ENCODE results near the gene GALM. TPM values are rescaled to one million over a fixed set of nuclear protein-coding genes. Genes with fewer than 3 reads are reported as not detected.

Gene GALM
- polyA plus RNA-seq, 3 donors: 3.0 to 3.6 (median 3.1) TPM

DNA sequence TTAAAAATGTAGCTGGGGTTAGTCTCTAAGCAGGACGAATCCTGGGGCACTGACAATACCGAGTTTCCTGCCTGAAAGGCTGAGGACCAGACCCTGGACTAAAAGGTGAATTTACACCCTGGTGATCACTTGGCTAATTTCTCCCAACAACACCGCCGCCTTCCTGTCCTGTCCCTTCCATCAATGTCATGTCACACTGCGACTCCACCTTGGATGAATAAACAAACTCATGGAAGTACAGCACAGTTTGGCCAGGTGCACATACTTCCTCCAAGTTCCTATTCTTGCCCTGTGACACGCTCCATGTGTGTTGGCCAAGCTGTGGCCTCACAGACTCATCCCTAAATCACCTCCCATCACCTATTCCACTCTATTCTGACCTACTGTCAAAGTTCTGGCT lies 15.9 kb upstream of the GALM start:
- Histone ChIP-seq H3K9ac (ENCODE audit: insufficient read depth, low read length, poor library complexity, severe bottlenecking) (no peak overlapping the region), H3K9me3 (replicated peaks in 1 of 2; ENCODE audit: control insufficient read depth in 1 of 2, insufficient read depth in 1 of 2, low read length in 2 of 2) (peaks cover 25 to 29% of the 10 kb centered on the region in 2 donors), H3K4me3 (replicated peaks in 1 of 3; ENCODE audit: low read depth in 2 of 3, low read length in 3 of 3) (no peak overlapping the region), H3K4me2 (replicated peaks; ENCODE audit: extremely low read depth, low read length, poor library complexity, severe bottlenecking) (no peak overlapping the region), H2AFZ (ENCODE audit: insufficient read depth, low read depth, low read length, poor library complexity, severe bottlenecking) (no peak overlapping the region), H3K79me2 (ENCODE audit: insufficient read depth, low read length) (no peaks in the 10 kb centered on the region), H3K4me1 (ENCODE audit: control insufficient read depth in 1 of 2, insufficient read depth in 2 of 2, low read length in 2 of 2) (peaks cover 42 to 49% of the 10 kb centered on the region in 2 donors), H4K20me1 (ENCODE audit: insufficient read depth, low read length) (no peaks in the 10 kb centered on the region), H3K36me3 (replicated peaks in 1 of 2; ENCODE audit: control insufficient read depth in 1 of 2, insufficient read depth in 2 of 2, low read length in 2 of 2) (no peaks in the 10 kb centered on the region), H3K27me3 (ENCODE audit: control insufficient read depth in 2 of 2, insufficient read depth in 2 of 2, low read length in 2 of 2) (no peaks in the 10 kb centered on the region), H3K27ac (ENCODE audit: low read depth in 1 of 2, low read length in 2 of 2) (no peak overlapping the region)
- 98% methylated on average over 5 of the region's 6 CpGs for WGBS (ENCODE audit: insufficient coverage)
- Mint-ChIP-seq H3K27ac (no peak overlapping the region), H3K4me1 (peaks cover 45% of the 10 kb centered on the region), H3K4me3 (no peak overlapping the region), H3K36me3 (peaks cover 5 to 8% of the 10 kb centered on the region in 2 donors), H3K9me3 (peaks cover 26 to 41% (median 29%) of the 10 kb centered on the region in 7 donors), H3K27me3 (ENCODE audit: low read depth in 3 of 3) (peaks cover 0 to 5% (median 0%) of the 10 kb centered on the region in 3 donors)
- DNase-seq: no peak
- intact Hi-C loops (cut with micrococcal nuclease): loop anchor here in 1 of 2 donors (5.0 kb wide), 1 partner anchor 33 kb away; no protein-coding TSS in a partner anchor
- TF ChIP-seq, protein P1, sequence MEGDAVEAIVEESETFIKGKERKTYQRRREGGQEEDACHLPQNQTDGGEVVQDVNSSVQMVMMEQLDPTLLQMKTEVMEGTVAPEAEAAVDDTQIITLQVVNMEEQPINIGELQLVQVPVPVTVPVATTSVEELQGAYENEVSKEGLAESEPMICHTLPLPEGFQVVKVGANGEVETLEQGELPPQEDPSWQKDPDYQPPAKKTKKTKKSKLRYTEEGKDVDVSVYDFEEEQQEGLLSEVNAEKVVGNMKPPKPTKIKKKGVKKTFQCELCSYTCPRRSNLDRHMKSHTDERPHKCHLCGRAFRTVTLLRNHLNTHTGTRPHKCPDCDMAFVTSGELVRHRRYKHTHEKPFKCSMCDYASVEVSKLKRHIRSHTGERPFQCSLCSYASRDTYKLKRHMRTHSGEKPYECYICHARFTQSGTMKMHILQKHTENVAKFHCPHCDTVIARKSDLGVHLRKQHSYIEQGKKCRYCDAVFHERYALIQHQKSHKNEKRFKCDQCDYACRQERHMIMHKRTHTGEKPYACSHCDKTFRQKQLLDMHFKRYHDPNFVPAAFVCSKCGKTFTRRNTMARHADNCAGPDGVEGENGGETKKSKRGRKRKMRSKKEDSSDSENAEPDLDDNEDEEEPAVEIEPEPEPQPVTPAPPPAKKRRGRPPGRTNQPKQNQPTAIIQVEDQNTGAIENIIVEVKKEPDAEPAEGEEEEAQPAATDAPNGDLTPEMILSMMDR (IDR thresholded peaks at IDR 0.05): no peak

DNA sequence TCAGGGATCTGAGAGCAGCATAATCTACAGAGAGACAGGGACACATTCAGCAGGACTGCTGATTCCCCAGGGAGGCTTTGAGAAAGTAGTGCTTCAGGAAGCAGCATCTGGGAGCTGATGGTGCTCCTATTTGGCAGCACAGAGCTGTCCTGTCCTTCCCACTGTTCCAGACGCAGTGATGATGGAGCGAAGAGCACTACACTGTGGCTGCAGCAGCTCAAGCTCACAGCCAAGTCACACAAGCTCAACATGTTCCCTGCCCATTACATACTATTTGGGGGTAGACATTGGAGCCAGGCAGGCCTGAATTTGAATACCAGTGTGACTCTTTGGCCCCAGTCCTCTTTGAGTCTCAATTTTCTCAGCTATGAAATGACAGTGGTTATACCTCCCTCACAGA lies 15.2 kb upstream of the GALM start:
- Histone ChIP-seq H3K4me2 (replicated peaks; ENCODE audit: extremely low read depth, low read length, poor library complexity, severe bottlenecking) (no peak overlapping the region), H3K9ac (ENCODE audit: insufficient read depth, low read length, poor library complexity, severe bottlenecking) (no peak overlapping the region), H3K27me3 (ENCODE audit: control insufficient read depth in 2 of 2, insufficient read depth in 2 of 2, low read length in 2 of 2) (no peaks in the 10 kb centered on the region), H3K4me3 (replicated peaks in 1 of 3; ENCODE audit: low read depth in 2 of 3, low read length in 3 of 3) (no peak overlapping the region), H4K20me1 (ENCODE audit: insufficient read depth, low read length) (no peaks in the 10 kb centered on the region), H3K27ac (ENCODE audit: low read depth in 1 of 2, low read length in 2 of 2) (no peak overlapping the region), H3K4me1 (ENCODE audit: control insufficient read depth in 1 of 2, insufficient read depth in 2 of 2, low read length in 2 of 2) (peaks cover 42 to 49% of the 10 kb centered on the region in 2 donors), H3K9me3 (replicated peaks in 1 of 2; ENCODE audit: control insufficient read depth in 1 of 2, insufficient read depth in 1 of 2, low read length in 2 of 2) (peaks cover 25 to 29% of the 10 kb centered on the region in 2 donors), H3K79me2 (ENCODE audit: insufficient read depth, low read length) (no peaks in the 10 kb centered on the region), H2AFZ (ENCODE audit: insufficient read depth, low read depth, low read length, poor library complexity, severe bottlenecking) (no peak overlapping the region), H3K36me3 (replicated peaks in 1 of 2; ENCODE audit: control insufficient read depth in 1 of 2, insufficient read depth in 2 of 2, low read length in 2 of 2) (no peaks in the 10 kb centered on the region)
- no peak for DNase-seq
- intact Hi-C loops (cut with micrococcal nuclease): loop anchor here in 1 of 2 donors (5.0 kb wide), 1 partner anchor 33 kb away; no protein-coding TSS in a partner anchor
- peaks cover 25 to 38% (median 28%) of the 10 kb centered on the region in 7 donors for H3K9me3 Mint-ChIP-seq
- 93% methylated on average over 2 of the region's 2 CpGs for WGBS (ENCODE audit: insufficient coverage)
- TF ChIP-seq, protein P1 (IDR thresholded peaks at IDR 0.05): no peak
- H3K4me1 Mint-ChIP-seq: peaks cover 48% of the 10 kb centered on the region
- H3K27ac Mint-ChIP-seq: no peak overlapping the region
- peaks cover 5 to 8% of the 10 kb centered on the region in 2 donors for H3K36me3 Mint-ChIP-seq
- peaks cover 0 to 8% (median 0%) of the 10 kb centered on the region in 3 donors for H3K27me3 Mint-ChIP-seq (ENCODE audit: low read depth in 3 of 3)
- no peak overlapping the region for H3K4me3 Mint-ChIP-seq

Data from CD14-positive monocyte (primary cell).